HL-60 (cell line): ENCODE data around the gene ANKH.

Experiments used
- DNase-seq, 2 experiments: peaks; one replicate each; pipeline ENCODE4 v3.0.0-alpha.2; 2010 to 2020; ENCODE audit warnings: low read depth in 1 of 2, low spot score in 1 of 2
- H3K27ac ChIP-seq: fragments of 250-450 bp; sonication (Bioruptor Pico); replicated peaks from 2 replicates; pipeline ENCODE4 v1.5.1; 2020; ENCODE audit warnings: mild to moderate bottlenecking, moderate library complexity
- H3K27me3 ChIP-seq: fragments of 250-450 bp; sonication (Bioruptor Pico); 2 replicates; pipeline ENCODE4 v1.5.1; 2021; ENCODE audit warnings: mild to moderate bottlenecking, moderate library complexity; ENCODE audit not compliant: insufficient read depth, poor library complexity, severe bottlenecking
- H3K4me3 ChIP-seq: replicated peaks from 2 replicates; pipeline ENCODE4 v1.5.1; 2011; ENCODE audit warnings: mild to moderate bottlenecking, control low read depth, low read length; ENCODE audit not compliant: insufficient read depth
- CTCF ChIP-seq: IDR thresholded peaks from one replicate; pipeline ENCODE4 v1.5.1; 2011; ENCODE audit warnings: low read length, control low read depth, inconsistent platforms; ENCODE audit not compliant: insufficient read depth
- GABPA ChIP-seq: IDR thresholded peaks from 2 replicates; pipeline ENCODE4 v1.6.1; 2012; ENCODE audit warnings: low read depth
- POLR2AphosphoS5 ChIP-seq: IDR thresholded peaks from 2 replicates; pipeline ENCODE4 v1.6.1; 2012; ENCODE audit warnings: low read depth
- SPI1 ChIP-seq: IDR thresholded peaks from 2 replicates; pipeline ENCODE4 v1.6.1; 2012; ENCODE audit warnings: low read depth, mild to moderate bottlenecking, borderline replicate concordance
- TF ChIP-seq, protein P1 (sequence below): IDR thresholded peaks from 2 replicates; pipeline ENCODE4 v1.6.1; 2012; ENCODE audit warnings: low read depth; ENCODE audit not compliant: insufficient replicate concordance

Gene ANKH

GRCh38 chr5:14908172-14908571 lies 36.6 kb upstream of the ANKH start:
- TF ChIP-seq, protein P1, sequence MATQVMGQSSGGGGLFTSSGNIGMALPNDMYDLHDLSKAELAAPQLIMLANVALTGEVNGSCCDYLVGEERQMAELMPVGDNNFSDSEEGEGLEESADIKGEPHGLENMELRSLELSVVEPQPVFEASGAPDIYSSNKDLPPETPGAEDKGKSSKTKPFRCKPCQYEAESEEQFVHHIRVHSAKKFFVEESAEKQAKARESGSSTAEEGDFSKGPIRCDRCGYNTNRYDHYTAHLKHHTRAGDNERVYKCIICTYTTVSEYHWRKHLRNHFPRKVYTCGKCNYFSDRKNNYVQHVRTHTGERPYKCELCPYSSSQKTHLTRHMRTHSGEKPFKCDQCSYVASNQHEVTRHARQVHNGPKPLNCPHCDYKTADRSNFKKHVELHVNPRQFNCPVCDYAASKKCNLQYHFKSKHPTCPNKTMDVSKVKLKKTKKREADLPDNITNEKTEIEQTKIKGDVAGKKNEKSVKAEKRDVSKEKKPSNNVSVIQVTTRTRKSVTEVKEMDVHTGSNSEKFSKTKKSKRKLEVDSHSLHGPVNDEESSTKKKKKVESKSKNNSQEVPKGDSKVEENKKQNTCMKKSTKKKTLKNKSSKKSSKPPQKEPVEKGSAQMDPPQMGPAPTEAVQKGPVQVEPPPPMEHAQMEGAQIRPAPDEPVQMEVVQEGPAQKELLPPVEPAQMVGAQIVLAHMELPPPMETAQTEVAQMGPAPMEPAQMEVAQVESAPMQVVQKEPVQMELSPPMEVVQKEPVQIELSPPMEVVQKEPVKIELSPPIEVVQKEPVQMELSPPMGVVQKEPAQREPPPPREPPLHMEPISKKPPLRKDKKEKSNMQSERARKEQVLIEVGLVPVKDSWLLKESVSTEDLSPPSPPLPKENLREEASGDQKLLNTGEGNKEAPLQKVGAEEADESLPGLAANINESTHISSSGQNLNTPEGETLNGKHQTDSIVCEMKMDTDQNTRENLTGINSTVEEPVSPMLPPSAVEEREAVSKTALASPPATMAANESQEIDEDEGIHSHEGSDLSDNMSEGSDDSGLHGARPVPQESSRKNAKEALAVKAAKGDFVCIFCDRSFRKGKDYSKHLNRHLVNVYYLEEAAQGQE = no peak
- no peak for TF ChIP-seq POLR2AphosphoS5
- TF ChIP-seq GABPA = no peak
- no peak for TF ChIP-seq CTCF
- TF ChIP-seq SPI1 = no peak
- H3K27ac ChIP-seq = no peak overlapping the region
- no peak for DNase-seq
- no peaks in the 10 kb centered on the region for H3K27me3 ChIP-seq
- H3K4me3 ChIP-seq = no peak overlapping the region

GRCh38 chr5:14906628-14907027 lies 35.0 kb upstream of the ANKH start:
- H3K4me3 ChIP-seq = no peak overlapping the region
- DNase-seq = no peak
- H3K27me3 ChIP-seq = no peaks in the 10 kb centered on the region
- H3K27ac ChIP-seq = no peak overlapping the region
- no peak for TF ChIP-seq POLR2AphosphoS5
- no peak for TF ChIP-seq GABPA
- TF ChIP-seq, protein P1 = no peak
- TF ChIP-seq SPI1 = no peak

DNA sequence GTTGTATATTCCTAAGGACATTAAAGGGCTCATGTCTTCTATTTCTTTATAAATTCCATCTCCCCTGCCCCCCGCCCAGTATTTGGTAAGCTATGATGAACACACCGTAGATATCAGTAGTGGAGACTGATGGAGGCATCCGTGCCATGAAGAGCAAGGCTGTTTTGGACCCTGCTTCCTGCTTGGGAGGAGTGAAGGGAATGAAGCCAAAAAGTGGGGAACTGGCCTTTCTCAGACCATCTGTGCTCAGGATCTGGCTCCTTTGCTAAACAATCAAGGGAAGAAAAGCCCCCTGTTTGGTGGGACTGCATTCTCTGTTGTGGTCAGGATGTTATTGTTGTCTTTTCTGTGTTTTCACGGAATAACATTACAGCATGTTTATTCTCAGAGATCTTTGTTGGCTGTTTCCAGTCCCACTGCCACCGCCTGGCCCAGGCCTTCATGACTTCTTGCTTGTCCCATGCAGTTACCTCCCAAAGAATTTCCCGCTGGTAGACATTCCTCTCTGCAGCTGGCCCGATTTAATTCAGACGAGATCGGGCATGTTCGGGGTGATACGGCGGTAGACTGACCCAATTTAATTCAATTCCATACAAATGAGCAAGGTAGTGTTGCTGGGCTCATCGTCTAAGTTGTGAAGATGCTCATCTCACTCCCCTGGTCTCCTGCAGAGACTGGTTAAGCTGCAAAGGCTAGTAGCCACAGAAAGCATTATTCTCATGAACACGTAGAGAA lies 31.4 kb upstream of the ANKH start:
- no peak for DNase-seq
- H3K27ac ChIP-seq = no peak overlapping the region
- no peak for TF ChIP-seq POLR2AphosphoS5
- TF ChIP-seq, protein P1 = no peak
- no peak for TF ChIP-seq CTCF
- TF ChIP-seq SPI1 = no peak
- no peak overlapping the region for H3K4me3 ChIP-seq
- H3K27me3 ChIP-seq = no peaks in the 10 kb centered on the region
